ENCODE data around the gene DPP10.

DPP10 gene

DNA sequence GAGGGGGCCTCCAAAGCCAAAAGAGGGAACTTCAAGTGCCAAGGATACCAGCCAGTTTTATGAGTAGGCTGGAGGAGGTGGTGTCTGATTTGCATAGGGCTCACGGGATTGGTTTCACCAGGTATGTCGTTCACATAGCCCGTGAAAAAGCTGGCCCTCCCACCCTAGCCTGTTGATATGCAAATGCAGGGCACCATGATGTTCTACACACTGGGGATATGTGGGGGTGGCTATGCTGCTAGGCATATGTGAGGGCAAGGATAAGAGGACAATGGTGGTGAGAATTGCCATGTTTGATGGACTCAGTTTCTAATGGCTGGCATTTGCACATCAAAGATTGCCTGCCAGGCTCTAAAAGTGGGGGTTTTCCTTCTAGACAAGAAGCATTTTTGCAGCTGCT, 378.6 kb downstream of the DPP10 start:
- peaks cover 9% of the 10 kb centered on the region for H3K9me3 ChIP-seq (ENCODE audit: control insufficient read depth, low read depth, low read length)
- H3K27ac ChIP-seq (ENCODE audit: low read length) = no peak overlapping the region
- H3K36me3 ChIP-seq (ENCODE audit: control insufficient read depth, low read depth, low read length) = no peaks in the 10 kb centered on the region

DNA sequence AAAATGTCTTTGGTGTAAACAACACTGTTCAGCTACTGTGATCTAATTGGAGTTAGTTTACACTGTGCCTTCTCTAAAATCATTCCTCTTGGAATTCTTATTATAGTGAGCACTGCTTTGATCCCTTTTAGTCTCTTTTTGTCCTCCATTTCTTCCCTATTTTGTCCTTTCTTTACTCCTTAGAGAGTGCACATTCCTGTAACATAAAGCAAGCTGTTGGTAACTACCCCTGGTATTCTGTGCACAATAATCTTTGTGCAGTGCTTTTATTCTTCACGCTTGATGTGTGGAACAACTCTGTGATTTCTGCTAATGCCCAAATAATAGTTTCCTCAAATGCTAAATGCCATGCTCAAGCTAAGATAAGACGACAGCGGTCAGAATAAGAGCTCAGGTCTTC, 401.5 kb downstream of the DPP10 start:
- Histone ChIP-seq H3K4me3 (ENCODE audit: low read length) (no peak overlapping the region), H3K9ac (ENCODE audit: low read length) (no peak overlapping the region), H3K9me3 (ENCODE audit: control insufficient read depth, low read depth, low read length) (no peaks in the 10 kb centered on the region), H3K36me3 (ENCODE audit: control insufficient read depth, low read depth, low read length) (no peaks in the 10 kb centered on the region), H3K4me1 (ENCODE audit: control insufficient read depth, low read depth, low read length) (peaks cover 5% of the 10 kb centered on the region), H3K27ac (ENCODE audit: low read length) (no peak overlapping the region), H3K27me3 (ENCODE audit: control insufficient read depth, insufficient read depth, low read length) (no peaks in the 10 kb centered on the region)

More for the DNA sequence above, 378.6 kb downstream of the DPP10 start:
- no peaks in the 10 kb centered on the region for H3K4me1 ChIP-seq (ENCODE audit: control insufficient read depth, low read depth, low read length)
- no peaks in the 10 kb centered on the region for H3K27me3 ChIP-seq (ENCODE audit: control insufficient read depth, insufficient read depth, low read length)
- H3K9ac ChIP-seq (ENCODE audit: low read length) = no peak overlapping the region
- no peak overlapping the region for H3K4me3 ChIP-seq (ENCODE audit: low read length)

DNA sequence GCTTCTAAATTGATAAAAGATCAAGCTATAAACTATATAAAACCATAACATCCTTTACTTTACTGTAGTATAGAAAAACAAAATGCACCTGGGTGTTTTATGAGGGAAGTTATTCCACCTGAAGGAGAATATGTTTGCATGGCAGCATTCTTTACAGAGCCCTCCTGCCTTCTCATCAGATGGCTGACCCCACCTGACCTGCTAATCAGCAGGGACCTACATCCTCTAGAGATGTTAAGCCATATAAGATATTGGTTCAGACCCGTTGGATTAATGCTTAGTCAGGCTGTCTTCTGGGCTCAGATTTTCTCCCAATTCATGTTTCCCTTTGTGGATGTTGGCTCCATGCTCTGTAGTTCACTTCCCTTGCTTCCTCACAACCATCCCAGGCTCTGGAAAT, 414.8 kb downstream of the DPP10 start:
- no peaks in the 10 kb centered on the region for H3K27me3 ChIP-seq (ENCODE audit: control insufficient read depth, insufficient read depth, low read length)
- no peak overlapping the region for H3K9ac ChIP-seq (ENCODE audit: low read length)
- H3K27ac ChIP-seq (ENCODE audit: low read length) = no peak overlapping the region
- peaks cover 6% of the 10 kb centered on the region for H3K4me1 ChIP-seq (ENCODE audit: control insufficient read depth, low read depth, low read length)
- H3K36me3 ChIP-seq (ENCODE audit: control insufficient read depth, low read depth, low read length) = no peaks in the 10 kb centered on the region
- no peak overlapping the region for H3K4me3 ChIP-seq (ENCODE audit: low read length)
- no peaks in the 10 kb centered on the region for H3K9me3 ChIP-seq (ENCODE audit: control insufficient read depth, low read depth, low read length)

DNA sequence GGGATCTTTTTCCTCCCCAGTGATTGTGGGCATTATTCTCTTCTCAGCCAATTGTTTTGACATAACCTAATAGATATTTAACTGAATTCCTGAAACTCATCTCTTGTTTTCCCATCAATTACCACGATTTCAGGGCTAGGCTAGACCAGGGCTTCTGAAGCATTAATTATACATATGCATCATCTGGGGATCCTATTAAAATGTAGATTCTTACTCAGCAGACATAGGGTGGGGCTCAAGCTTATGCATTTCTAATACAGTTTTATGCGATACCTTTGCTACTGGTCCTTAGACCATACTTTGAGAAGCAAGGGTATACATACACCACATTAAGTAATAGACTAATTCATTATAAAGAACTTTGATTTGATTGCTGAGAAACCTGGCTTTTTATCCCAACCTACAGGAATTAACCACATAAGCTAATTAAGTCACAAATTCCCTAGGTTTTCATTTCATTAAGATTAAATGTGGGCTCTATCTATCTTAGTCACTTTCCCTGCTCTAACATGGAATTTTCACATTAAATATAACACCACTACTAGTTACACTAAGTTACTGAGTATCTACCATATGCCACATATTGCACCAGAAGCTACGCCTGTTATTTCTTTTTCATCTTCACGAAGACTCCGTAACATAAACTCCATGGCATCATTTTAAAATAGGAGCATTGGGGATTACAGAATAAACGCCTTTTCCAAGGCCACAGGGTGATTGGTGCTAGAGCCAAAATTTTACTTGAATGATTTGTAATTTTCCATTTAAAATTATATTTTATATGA, 417.5 kb downstream of the DPP10 start:
- H3K9me3 ChIP-seq (ENCODE audit: control insufficient read depth, low read depth, low read length) = no peaks in the 10 kb centered on the region
- no peak overlapping the region for H3K9ac ChIP-seq (ENCODE audit: low read length)
- no peak overlapping the region for H3K27ac ChIP-seq (ENCODE audit: low read length)
- H3K36me3 ChIP-seq (ENCODE audit: control insufficient read depth, low read depth, low read length) = no peaks in the 10 kb centered on the region
- H3K27me3 ChIP-seq (ENCODE audit: control insufficient read depth, insufficient read depth, low read length) = no peaks in the 10 kb centered on the region
- no peaks in the 10 kb centered on the region for H3K4me1 ChIP-seq (ENCODE audit: control insufficient read depth, low read depth, low read length)
- no peak overlapping the region for H3K4me3 ChIP-seq (ENCODE audit: low read length)

DNA sequence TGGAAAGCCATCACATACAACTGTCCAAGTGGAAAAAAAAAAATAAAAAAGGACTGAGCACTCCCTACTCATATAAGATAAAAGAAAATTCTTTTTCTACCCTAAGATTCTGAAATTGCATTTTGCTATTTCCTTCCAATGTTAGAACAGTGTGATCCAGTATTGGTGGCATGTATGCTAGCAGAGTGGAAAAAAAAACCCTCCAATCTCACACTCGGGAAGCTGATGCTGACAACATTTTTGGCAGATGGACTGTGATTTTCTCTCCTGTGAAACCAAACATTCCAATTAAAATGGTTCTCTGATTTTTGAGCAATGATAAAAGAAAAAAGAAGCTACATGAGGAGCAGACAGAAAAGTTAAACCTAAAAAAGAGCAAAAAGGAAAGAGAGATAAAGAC, 419.8 kb downstream of the DPP10 start:
- H3K4me3 ChIP-seq (ENCODE audit: low read length) = no peak overlapping the region
- no peaks in the 10 kb centered on the region for H3K27me3 ChIP-seq (ENCODE audit: control insufficient read depth, insufficient read depth, low read length)
- no peaks in the 10 kb centered on the region for H3K9me3 ChIP-seq (ENCODE audit: control insufficient read depth, low read depth, low read length)

DNA sequence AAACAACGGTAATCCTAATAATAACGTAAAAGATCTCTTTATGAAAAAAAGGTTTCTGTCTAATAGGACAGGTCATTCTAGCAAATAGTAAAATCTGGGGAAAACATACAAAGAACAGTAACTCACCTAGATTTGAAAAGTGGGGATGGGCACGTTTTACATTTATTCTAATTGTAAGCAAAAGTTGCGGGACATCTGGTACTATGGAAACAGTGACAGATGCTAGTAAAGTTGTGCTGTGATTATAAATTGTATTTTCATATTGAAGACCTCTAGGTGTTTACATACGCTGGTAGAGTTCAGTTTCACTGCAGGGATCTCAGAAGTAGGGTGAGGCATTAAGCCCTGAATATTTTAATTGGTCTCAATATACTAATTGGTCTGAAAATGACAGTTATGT, 422.5 kb downstream of the DPP10 start:
- no peak overlapping the region for H3K4me3 ChIP-seq (ENCODE audit: low read length)
- H3K36me3 ChIP-seq (ENCODE audit: control insufficient read depth, low read depth, low read length) = no peaks in the 10 kb centered on the region
- no peaks in the 10 kb centered on the region for H3K27me3 ChIP-seq (ENCODE audit: control insufficient read depth, insufficient read depth, low read length)
- no peaks in the 10 kb centered on the region for H3K4me1 ChIP-seq (ENCODE audit: control insufficient read depth, low read depth, low read length)
- no peaks in the 10 kb centered on the region for H3K9me3 ChIP-seq (ENCODE audit: control insufficient read depth, low read depth, low read length)
- H3K27ac ChIP-seq (ENCODE audit: low read length) = no peak overlapping the region
- H3K9ac ChIP-seq (ENCODE audit: low read length) = no peak overlapping the region

More for the DNA sequence above, 419.8 kb downstream of the DPP10 start:
- Histone ChIP-seq H3K27ac (ENCODE audit: low read length) (no peak overlapping the region), H3K4me1 (ENCODE audit: control insufficient read depth, low read depth, low read length) (no peaks in the 10 kb centered on the region), H3K9ac (ENCODE audit: low read length) (no peak overlapping the region), H3K36me3 (ENCODE audit: control insufficient read depth, low read depth, low read length) (no peaks in the 10 kb centered on the region)

DNA sequence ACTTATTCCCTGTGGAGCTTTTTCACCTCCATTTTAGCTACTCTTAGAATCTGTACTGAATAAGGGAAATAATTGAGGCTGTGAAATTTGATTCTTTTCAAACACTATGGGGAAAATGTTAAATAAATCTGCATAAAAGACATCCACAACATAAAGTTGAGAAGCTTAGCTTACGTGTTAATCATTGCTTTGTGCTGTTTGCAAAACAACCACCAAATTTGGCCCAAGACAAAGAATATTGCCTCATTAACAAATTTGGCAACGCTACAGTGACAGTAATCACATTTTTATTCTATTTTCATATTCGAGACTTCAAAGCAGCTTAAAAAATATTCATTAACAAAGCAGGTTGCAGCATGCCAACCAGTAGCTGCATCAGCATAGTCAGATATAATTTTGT, 437.6 kb downstream of the DPP10 start:
- Histone ChIP-seq H3K27ac (ENCODE audit: low read length) (no peak overlapping the region), H3K4me1 (ENCODE audit: control insufficient read depth, low read depth, low read length) (no peaks in the 10 kb centered on the region), H3K9me3 (ENCODE audit: control insufficient read depth, low read depth, low read length) (no peaks in the 10 kb centered on the region), H3K27me3 (ENCODE audit: control insufficient read depth, insufficient read depth, low read length) (no peaks in the 10 kb centered on the region), H3K4me3 (ENCODE audit: low read length) (no peak overlapping the region), H3K9ac (ENCODE audit: low read length) (no peak overlapping the region), H3K36me3 (ENCODE audit: control insufficient read depth, low read depth, low read length) (no peaks in the 10 kb centered on the region)

DNA sequence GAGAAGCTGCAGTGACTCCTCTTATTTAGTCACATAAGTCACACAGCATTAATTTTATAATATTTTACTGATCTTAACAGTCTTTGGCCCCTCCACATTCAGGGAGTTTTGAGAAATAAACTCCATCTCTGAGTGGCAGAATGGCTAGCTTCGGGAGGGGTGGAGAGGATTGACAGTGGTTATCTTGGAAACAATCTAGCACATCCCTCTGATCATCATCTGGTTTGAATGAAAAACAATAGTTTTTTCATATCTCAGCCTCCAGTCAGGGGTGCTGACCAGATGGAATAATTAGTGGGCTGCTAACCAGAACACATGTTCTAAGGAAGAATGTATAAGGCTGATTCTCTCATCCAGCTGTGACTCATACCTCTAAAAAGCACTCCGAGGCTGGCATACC, 477.5 kb downstream of the DPP10 start:
- H3K36me3 ChIP-seq (ENCODE audit: control insufficient read depth, low read depth, low read length) = no peaks in the 10 kb centered on the region
- H3K4me1 ChIP-seq (ENCODE audit: control insufficient read depth, low read depth, low read length) = no peaks in the 10 kb centered on the region
- H3K4me3 ChIP-seq (ENCODE audit: low read length) = no peak overlapping the region
- no peak overlapping the region for H3K9ac ChIP-seq (ENCODE audit: low read length)
- H3K9me3 ChIP-seq (ENCODE audit: control insufficient read depth, low read depth, low read length) = no peaks in the 10 kb centered on the region
- H3K27me3 ChIP-seq (ENCODE audit: control insufficient read depth, insufficient read depth, low read length) = no peaks in the 10 kb centered on the region
- no peak overlapping the region for H3K27ac ChIP-seq (ENCODE audit: low read length)

DNA sequence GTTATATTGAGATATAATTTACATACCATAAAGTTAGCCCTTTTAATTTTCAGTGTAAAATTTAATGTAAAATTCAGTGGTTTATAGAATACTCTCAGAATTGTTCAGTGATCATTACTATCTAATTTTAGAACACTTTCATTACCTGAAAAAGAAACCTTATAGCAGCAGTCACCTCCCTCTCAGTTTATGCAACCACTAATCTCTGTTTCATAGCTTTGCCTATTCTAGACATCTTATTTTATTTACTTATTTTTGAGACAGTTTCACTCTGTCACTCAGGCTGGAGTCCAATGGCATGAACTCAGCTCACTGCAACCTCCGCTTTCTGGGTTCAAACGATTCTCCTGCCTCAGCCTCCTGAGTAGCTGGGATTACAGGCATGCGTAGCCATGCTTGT, 479.6 kb downstream of the DPP10 start:
- no peaks in the 10 kb centered on the region for H3K27me3 ChIP-seq (ENCODE audit: control insufficient read depth, insufficient read depth, low read length)
- H3K9me3 ChIP-seq (ENCODE audit: control insufficient read depth, low read depth, low read length) = no peaks in the 10 kb centered on the region
- H3K4me3 ChIP-seq (ENCODE audit: low read length) = no peak overlapping the region
- H3K27ac ChIP-seq (ENCODE audit: low read length) = no peak overlapping the region
- H3K36me3 ChIP-seq (ENCODE audit: control insufficient read depth, low read depth, low read length) = no peaks in the 10 kb centered on the region
- H3K9ac ChIP-seq (ENCODE audit: low read length) = no peak overlapping the region
- H3K4me1 ChIP-seq (ENCODE audit: control insufficient read depth, low read depth, low read length) = no peaks in the 10 kb centered on the region

DNA sequence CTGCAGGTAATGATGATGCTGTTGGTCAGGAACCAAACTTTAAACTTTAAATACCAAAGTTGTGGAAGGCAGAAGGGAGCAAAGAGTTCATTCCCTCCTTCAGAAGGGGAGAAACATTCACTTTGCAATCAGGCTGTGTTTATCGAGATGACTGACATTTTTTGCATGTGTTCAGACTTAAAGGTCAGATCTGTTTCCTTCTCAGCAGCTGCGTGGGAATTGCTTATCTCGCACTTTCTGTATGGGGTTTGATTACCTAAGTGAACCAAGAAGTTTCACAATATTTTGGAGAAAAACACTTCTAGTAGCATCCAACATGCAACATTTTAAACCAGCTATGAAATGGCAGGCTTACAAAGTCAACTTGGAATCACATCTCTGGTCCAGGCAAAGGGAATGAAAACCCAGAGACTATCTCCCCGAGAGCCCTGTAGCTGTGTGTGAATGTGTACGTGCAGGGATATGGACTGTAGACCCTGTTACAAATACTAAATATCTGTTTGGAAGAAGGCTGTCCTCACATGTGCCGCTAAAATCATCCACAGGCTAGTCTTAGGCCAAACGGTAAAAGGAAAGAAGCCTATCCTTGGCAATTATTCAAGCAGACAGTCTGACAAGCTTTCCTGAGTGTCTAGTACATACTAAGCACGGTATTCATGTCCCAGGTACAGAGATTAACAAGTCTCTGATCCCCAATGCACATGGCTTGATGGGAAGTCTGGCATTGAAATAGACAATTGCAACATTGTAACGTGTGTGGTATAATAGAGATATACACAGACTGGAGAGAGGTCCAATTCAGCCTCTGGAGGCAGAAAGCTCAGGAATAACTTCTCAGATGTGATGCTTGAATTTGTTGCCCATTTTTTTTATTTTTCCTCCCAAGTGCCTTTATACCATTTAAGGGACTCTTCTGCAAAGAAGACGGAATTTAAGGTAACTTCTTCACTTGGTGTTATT, 483.1 kb downstream of the DPP10 start:
- Histone ChIP-seq H3K4me3 (ENCODE audit: low read length) (no peak overlapping the region), H3K4me1 (ENCODE audit: control insufficient read depth, low read depth, low read length) (no peaks in the 10 kb centered on the region), H3K9ac (ENCODE audit: low read length) (no peak overlapping the region), H3K27ac (ENCODE audit: low read length) (no peak overlapping the region), H3K27me3 (ENCODE audit: control insufficient read depth, insufficient read depth, low read length) (no peaks in the 10 kb centered on the region), H3K9me3 (ENCODE audit: control insufficient read depth, low read depth, low read length) (peaks cover 3% of the 10 kb centered on the region), H3K36me3 (ENCODE audit: control insufficient read depth, low read depth, low read length) (no peaks in the 10 kb centered on the region)

DNA sequence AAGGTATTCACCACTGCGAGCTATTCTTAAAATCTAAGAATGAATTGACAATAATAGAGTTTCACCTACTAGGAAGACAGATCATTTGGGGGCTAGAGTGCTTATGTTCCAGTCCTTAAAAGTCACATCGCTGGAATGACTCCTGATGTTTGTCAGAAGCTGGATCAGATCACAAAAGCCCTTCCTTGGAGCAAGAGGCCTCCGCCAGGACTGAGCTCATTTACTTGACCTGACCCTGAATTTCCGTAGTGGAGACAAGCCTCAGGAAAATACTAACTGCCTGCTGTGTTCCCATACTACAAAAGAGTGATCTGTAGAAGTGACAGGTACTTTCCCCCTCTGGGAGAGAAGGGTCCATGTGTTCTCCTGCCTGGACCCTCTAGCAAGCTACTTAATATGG, 483.9 kb downstream of the DPP10 start:
- Histone ChIP-seq H3K4me3 (ENCODE audit: low read length) (no peak overlapping the region), H3K9ac (ENCODE audit: low read length) (no peak overlapping the region), H3K27me3 (ENCODE audit: control insufficient read depth, insufficient read depth, low read length) (no peaks in the 10 kb centered on the region), H3K9me3 (ENCODE audit: control insufficient read depth, low read depth, low read length) (peaks cover 3% of the 10 kb centered on the region), H3K27ac (ENCODE audit: low read length) (no peak overlapping the region), H3K4me1 (ENCODE audit: control insufficient read depth, low read depth, low read length) (no peaks in the 10 kb centered on the region), H3K36me3 (ENCODE audit: control insufficient read depth, low read depth, low read length) (no peaks in the 10 kb centered on the region)
